HFF-Myc (cell line): ENCODE measurements around the gene C8A.

Source experiments
- DNase-seq: peaks from one replicate; pipeline ENCODE4 v3.0.0-alpha.2; 2011; ENCODE audit warnings: low read depth; ENCODE audit errors: extremely low read depth
- H3K4me3 ChIP-seq: replicated peaks from 2 replicates; pipeline ENCODE4 v1.5.1; 2011; ENCODE audit warnings: low read depth, mild to moderate bottlenecking, control low read depth, low read length
- CTCF ChIP-seq: IDR thresholded peaks from 2 replicates; pipeline ENCODE4 v1.5.1; 2012; ENCODE audit warnings: mild to moderate bottlenecking, low read depth, low read length, control low read depth; ENCODE audit errors: missing control alignments

The C8A gene

DNA sequence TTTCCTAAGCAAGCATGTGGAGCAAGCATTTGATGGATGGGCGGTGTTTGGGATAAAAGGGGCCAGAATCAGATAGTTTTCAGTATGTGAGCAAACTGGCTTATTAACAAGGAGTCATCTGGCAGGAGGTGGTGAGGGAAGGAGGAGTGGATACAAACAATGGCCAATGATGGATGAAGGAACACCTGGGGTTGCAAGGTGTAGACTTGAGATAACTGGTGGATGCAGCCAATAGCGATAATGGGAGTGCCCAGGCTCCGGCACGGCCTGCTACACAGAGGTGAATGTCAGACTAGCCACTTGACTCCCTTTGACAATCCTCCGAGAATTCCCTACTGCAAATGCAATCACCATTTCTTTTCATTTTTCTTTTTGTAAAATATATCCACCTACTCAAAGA is 69.5 kb downstream of the C8A start:
- no peak overlapping the region for H3K4me3 ChIP-seq
- no peak for TF ChIP-seq CTCF
- DNase-seq = no peak

DNA sequence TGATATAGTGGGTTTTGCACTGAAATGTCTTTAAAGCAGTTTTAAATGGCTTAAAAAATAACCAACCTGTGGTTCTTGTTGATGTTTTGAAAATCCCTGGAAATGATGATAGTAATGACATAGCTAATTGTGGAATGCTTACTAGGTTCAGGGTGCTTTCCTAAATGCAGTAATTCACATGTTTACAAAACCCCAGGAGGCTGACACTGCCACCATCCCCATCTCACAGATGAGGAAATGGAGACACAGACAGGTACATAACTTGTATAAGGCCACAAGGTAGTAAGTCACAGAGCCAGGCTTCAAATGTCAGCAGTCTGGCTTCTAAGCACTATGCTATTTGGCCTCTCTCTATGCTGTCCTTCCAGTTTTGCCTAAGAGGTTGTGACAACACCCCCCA is 70.6 kb downstream of the C8A start:
- no peak for TF ChIP-seq CTCF
- H3K4me3 ChIP-seq = no peak overlapping the region
- no peak for DNase-seq

DNA sequence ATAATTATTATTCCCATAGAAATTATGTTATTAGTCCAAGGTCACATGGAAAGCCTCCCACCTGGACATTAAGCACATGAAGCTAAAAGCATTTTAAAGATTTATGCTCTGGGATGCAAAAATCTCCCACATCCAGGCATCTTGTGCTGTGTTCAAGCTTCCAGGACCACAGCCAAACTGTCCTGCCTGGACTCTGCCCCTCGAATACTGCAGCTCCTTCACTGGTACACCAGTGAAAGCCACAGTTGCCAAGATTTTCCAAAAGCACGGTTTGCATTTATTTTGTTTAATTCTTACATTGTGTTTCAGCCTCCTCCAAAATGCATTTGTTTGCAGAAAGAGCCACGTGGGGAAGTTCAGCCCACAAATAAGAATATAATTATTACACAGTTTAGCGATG is 72.6 kb downstream of the C8A start:
- no peak for TF ChIP-seq CTCF
- DNase-seq = no peak
- H3K4me3 ChIP-seq = no peak overlapping the region

DNA sequence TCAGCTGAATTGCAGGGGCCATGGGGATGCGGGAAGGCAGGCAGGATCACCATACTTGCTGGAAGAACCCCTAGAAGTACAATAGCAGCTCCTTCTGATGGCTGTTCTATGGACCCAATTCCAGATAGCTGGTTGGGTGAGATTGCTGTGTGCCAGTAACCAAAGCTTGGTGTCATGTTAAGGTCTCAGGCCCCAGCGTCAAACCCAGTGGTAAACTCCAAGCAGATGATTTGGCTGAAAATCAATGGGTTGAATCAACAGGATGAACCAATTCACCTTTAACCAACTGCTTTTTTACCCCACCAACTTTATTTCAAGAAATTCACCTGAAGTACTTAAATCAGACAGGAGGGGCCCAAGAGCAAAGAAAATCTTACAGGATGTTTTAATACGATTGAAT is 73.4 kb downstream of the C8A start:
- no peak for DNase-seq
- H3K4me3 ChIP-seq = no peak overlapping the region
- TF ChIP-seq CTCF = no peak

DNA sequence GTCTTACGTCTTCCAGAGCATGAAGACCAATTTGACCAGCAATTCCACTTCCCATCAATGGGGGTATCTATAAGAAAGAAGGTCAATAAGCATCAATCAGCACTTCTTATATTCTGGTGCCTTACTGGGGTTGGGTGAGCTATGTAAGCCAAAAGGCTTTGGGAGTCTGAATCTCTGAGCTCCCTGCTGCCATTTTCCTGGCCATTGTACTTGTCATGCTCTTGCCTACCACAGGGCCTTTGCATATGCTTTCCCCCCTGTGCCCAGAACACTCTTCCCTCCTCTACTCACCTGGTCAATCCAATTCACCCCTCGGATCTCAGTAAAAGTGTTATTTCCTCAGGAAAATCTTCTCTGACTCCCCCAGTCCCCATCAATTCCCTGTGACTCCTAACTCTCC is 74.9 kb downstream of the C8A start:
- TF ChIP-seq CTCF = no peak
- DNase-seq = no peak
- no peak overlapping the region for H3K4me3 ChIP-seq

GRCh38 chr1:56931211-56931610 is 76.6 kb downstream of the C8A start:
- no peak for DNase-seq
- no peak for TF ChIP-seq CTCF
- no peak overlapping the region for H3K4me3 ChIP-seq

- H3K4me3 ChIP-seq = no peak overlapping the region
- TF ChIP-seq CTCF = no peak
- DNase-seq = no peak
Observed at GRCh38 chr1:56931686-56932085, 77.1 kb downstream of the C8A start.
